ENCODE measurements around the gene CACNA2D3.

- TF ChIP-seq POLR2AphosphoS5 (IDR thresholded peaks at IDR 0.05; ENCODE audit: borderline replicate concordance, low read depth, low read length) = no peak
- TF ChIP-seq EZH2 (IDR thresholded peaks at IDR 0.05) = no peak
- no peak for TF ChIP-seq FOXP2 (optimal IDR thresholded peaks at IDR 0.05; ENCODE audit: control extremely low read depth, extremely low read length, insufficient read depth)
These were observed 450.0 kb downstream of the CACNA2D3 start for GRCh38 chr3:54572197-54572895.
